Natural killer cell (primary cell): Measurements from ENCODE around the gene SCFD2. TPM values are rescaled to one million over a fixed set of nuclear protein-coding genes. Genes with fewer than 3 reads are reported as not detected.

Experiments
- ATAC-seq, 3 donors: fragments of 150-1000 bp in 2 of 3; fragments of 200-7000 bp in 1 of 3; cut with Tn5 transposase; 1 replicate in 1 of 3; 2 replicates in 2 of 3; pipeline ENCODE4 v1.10.0; 2021; ENCODE audit warnings: mild to moderate bottlenecking in 2 of 3, moderate library complexity in 2 of 3
- DNase-seq, 2 donors: peaks; one replicate each; pipeline versions ENCODE4 v3.0.0 to v3.0.0-alpha.2; 2013 to 2021; ENCODE audit warnings: mixed read lengths in 1 of 2
- H3K27ac ChIP-seq: one replicate; pipeline ENCODE4 v1.5.1; 2013; ENCODE audit warnings: mild to moderate bottlenecking, low read length
- H3K27me3 ChIP-seq: one replicate; pipeline ENCODE4 v1.6.1; 2013; ENCODE audit warnings: low read length; ENCODE audit not compliant: control insufficient read depth, insufficient read depth
- H3K36me3 ChIP-seq: one replicate; pipeline ENCODE4 v1.6.1; 2013; ENCODE audit warnings: low read length; ENCODE audit not compliant: control insufficient read depth, insufficient read depth
- H3K4me1 ChIP-seq: one replicate; pipeline ENCODE4 v1.6.1; 2013; ENCODE audit warnings: low read length; ENCODE audit not compliant: control insufficient read depth, insufficient read depth
- H3K4me3 ChIP-seq: one replicate; pipeline ENCODE4 v1.5.1; 2013; ENCODE audit warnings: low read length
- H3K9me3 ChIP-seq: one replicate; pipeline ENCODE4 v1.6.1; 2013; ENCODE audit warnings: low read length; ENCODE audit not compliant: control insufficient read depth, insufficient read depth
- H3K27ac Mint-ChIP-seq, 2 donors: one replicate each; pipeline ENCODE4 v1.8.0; 2022; ENCODE audit warnings: mild to moderate bottlenecking in 2 of 2, mixed read lengths in 2 of 2, moderate library complexity in 1 of 2
- H3K27me3 Mint-ChIP-seq, 2 donors: one replicate each; pipeline ENCODE4 v1.8.0; 2022; ENCODE audit warnings: low read depth in 2 of 2, mixed read lengths in 2 of 2
- H3K36me3 Mint-ChIP-seq: one replicate; pipeline ENCODE4 v1.8.0; 2022; ENCODE audit warnings: mixed read lengths
- H3K4me1 Mint-ChIP-seq, 2 donors: one replicate each; pipeline ENCODE4 v1.8.0; 2022; ENCODE audit warnings: mixed read lengths in 2 of 2
- H3K4me3 Mint-ChIP-seq: one replicate; pipeline ENCODE4 v1.8.0; 2022; ENCODE audit warnings: mild to moderate bottlenecking, moderate library complexity, mixed read lengths
- H3K9me3 Mint-ChIP-seq, 2 donors: one replicate each; pipeline ENCODE4 v1.8.0; 2022; ENCODE audit warnings: mixed read lengths in 2 of 2
- CTCF ChIP-seq: fragments of 200-600 bp; IDR thresholded peaks from one replicate; pipeline ENCODE4 v1.8.0; 2022; ENCODE audit warnings: antibody characterized with exemption
- WGBS: methylation state at CpG from one replicate; pipeline ENCODE4 v1.1.7; 2013; ENCODE audit warnings: missing lambda C conversion rate; ENCODE audit not compliant: insufficient coverage; 5-methylcytosine and 5-hydroxymethylcytosine counted together
- intact Hi-C: fragments of 100-400 bp; cut with micrococcal nuclease; formaldehyde crosslinking; loops from one replicate; pipeline ENCODE4 v1.14.2; 2022
- total RNA-seq, 4 donors: library from RNA; stranded (reverse); fragments of 120-200 nt in 1 of 4; gene quantifications; one replicate each; pipeline versions ENCODE4 v1.2.3 to v1.2.4, GENCODE V29; 2013 to 2022

The SCFD2 gene
- total RNA-seq, 3 donors from 2014 or later (not counting 1 experiment from before 2014, with no cell fraction given), result 26.4 to 29.4 (median 28.9) TPM

GRCh38 chr4:52852711-52853110, 513.1 kb downstream of the SCFD2 start:
- Mint-ChIP-seq H3K27ac (no peak overlapping the region), H3K4me1 (peaks cover 0 to 5% of the 10 kb centered on the region in 2 donors), H3K4me3 (no peak overlapping the region), H3K36me3 (no peaks in the 10 kb centered on the region), H3K27me3 (peaks cover 12 to 17% of the 10 kb centered on the region in 2 donors), H3K9me3 (no peaks in the 10 kb centered on the region)
- H3K4me1 ChIP-seq, result no peaks in the 10 kb centered on the region
- H3K4me3 ChIP-seq, result no peak overlapping the region
- DNase-seq (no peak), ATAC-seq (no peak)
- intact Hi-C loops, result no loop called here
- no peak overlapping the region for H3K27ac ChIP-seq
- no peaks in the 10 kb centered on the region for H3K27me3 ChIP-seq
- H3K36me3 ChIP-seq, result no peaks in the 10 kb centered on the region
- TF ChIP-seq CTCF, result no peak
- no peaks in the 10 kb centered on the region for H3K9me3 ChIP-seq
- WGBS, result 84% methylated on average over 2 of the region's 3 CpGs

- intact Hi-C loops, result no loop called here
- no peaks in the 10 kb centered on the region for H3K9me3 Mint-ChIP-seq
- peaks cover 5 to 12% of the 10 kb centered on the region in 2 donors for H3K27me3 Mint-ChIP-seq
- H3K36me3 ChIP-seq, result no peaks in the 10 kb centered on the region
- H3K27ac Mint-ChIP-seq, result no peak overlapping the region
- no peak overlapping the region for H3K4me3 ChIP-seq
- H3K9me3 ChIP-seq, result no peaks in the 10 kb centered on the region
- no peaks in the 10 kb centered on the region for H3K27me3 ChIP-seq
- 82% methylated on average over 1 of the region's 1 CpG for whole genome bisulfite sequencing
- no peak overlapping the region for H3K27ac ChIP-seq
- no peak for TF ChIP-seq CTCF
- no peaks in the 10 kb centered on the region for H3K36me3 Mint-ChIP-seq
- peaks cover 0 to 2% of the 10 kb centered on the region in 2 donors for H3K4me1 Mint-ChIP-seq
- no peak for DNase-seq
- ATAC-seq, result no peak
- no peaks in the 10 kb centered on the region for H3K4me1 ChIP-seq
- H3K4me3 Mint-ChIP-seq, result no peak overlapping the region
Measured at GRCh38 chr4:52852041-52852440, 513.8 kb downstream of the SCFD2 start.

- Histone ChIP-seq H3K36me3 (no peaks in the 10 kb centered on the region), H3K4me3 (no peak overlapping the region), H3K9me3 (no peaks in the 10 kb centered on the region), H3K4me1 (no peaks in the 10 kb centered on the region), H3K27ac (no peak overlapping the region), H3K27me3 (no peaks in the 10 kb centered on the region)
- DNase-seq, result no peak
- ATAC-seq, result no peak
- intact Hi-C loops, result no loop called here
- peaks cover 0 to 8% of the 10 kb centered on the region in 2 donors for H3K27me3 Mint-ChIP-seq
- H3K4me1 Mint-ChIP-seq, result no peaks in the 10 kb centered on the region
- no peak overlapping the region for H3K27ac Mint-ChIP-seq
- 94% methylated on average over 3 of the region's 3 CpGs for WGBS
- no peak for TF ChIP-seq CTCF
- H3K36me3 Mint-ChIP-seq, result no peaks in the 10 kb centered on the region
- no peaks in the 10 kb centered on the region for H3K9me3 Mint-ChIP-seq
- H3K4me3 Mint-ChIP-seq, result no peak overlapping the region
Measured at GRCh38 chr4:52850406-52851124, 515.3 kb downstream of the SCFD2 start.

- Histone ChIP-seq H3K9me3 (no peaks in the 10 kb centered on the region), H3K4me1 (no peaks in the 10 kb centered on the region), H3K4me3 (no peak overlapping the region), H3K27ac (no peak overlapping the region), H3K27me3 (no peaks in the 10 kb centered on the region), H3K36me3 (no peaks in the 10 kb centered on the region)
- intact Hi-C loops, result no loop called here
- Mint-ChIP-seq H3K27ac (no peak overlapping the region), H3K4me1 (no peaks in the 10 kb centered on the region), H3K9me3 (no peaks in the 10 kb centered on the region), H3K27me3 (peaks cover 0 to 8% of the 10 kb centered on the region in 2 donors), H3K4me3 (no peak overlapping the region), H3K36me3 (no peaks in the 10 kb centered on the region)
- DNase-seq (no peak), ATAC-seq (no peak)
- TF ChIP-seq CTCF, result no peak
- 80% methylated on average over 6 of the region's 6 CpGs for WGBS
Measured at GRCh38 chr4:52848254-52848653, 517.6 kb downstream of the SCFD2 start.
